ENCODE data around the gene NEDD4. TPM values are rescaled to one million over a fixed set of nuclear protein-coding genes. Genes with fewer than 3 reads are reported as not detected.

NEDD4 gene
- total and polyA plus RNA-seq, 10 of the 15 experiments (the other 5 are each of a cell fraction or from before 2014, with no cell fraction given), result 1.3 to 7.7 (median 4.4) TPM

DNA sequence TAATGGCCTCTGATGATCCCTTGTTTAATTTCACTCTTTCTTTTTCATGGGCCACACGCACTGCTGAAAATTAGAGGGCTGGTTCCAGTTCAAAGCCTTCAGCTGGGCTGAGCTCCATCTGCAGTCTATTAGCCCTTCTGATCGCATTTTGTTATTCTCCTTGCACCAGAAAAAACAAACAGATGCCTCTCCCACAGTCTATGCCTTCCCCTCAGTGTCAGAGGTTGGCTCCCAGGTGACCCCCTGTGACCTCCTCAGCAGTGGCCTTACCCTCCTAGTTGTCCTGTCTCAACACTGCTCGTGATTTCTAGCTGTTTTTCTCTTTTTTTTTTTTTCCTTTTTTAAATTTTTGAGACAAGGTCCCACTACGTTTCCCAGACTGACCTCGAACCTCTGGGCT is 173.4 kb downstream of the NEDD4 start (continued):
- TF ChIP-seq, protein P1, sequence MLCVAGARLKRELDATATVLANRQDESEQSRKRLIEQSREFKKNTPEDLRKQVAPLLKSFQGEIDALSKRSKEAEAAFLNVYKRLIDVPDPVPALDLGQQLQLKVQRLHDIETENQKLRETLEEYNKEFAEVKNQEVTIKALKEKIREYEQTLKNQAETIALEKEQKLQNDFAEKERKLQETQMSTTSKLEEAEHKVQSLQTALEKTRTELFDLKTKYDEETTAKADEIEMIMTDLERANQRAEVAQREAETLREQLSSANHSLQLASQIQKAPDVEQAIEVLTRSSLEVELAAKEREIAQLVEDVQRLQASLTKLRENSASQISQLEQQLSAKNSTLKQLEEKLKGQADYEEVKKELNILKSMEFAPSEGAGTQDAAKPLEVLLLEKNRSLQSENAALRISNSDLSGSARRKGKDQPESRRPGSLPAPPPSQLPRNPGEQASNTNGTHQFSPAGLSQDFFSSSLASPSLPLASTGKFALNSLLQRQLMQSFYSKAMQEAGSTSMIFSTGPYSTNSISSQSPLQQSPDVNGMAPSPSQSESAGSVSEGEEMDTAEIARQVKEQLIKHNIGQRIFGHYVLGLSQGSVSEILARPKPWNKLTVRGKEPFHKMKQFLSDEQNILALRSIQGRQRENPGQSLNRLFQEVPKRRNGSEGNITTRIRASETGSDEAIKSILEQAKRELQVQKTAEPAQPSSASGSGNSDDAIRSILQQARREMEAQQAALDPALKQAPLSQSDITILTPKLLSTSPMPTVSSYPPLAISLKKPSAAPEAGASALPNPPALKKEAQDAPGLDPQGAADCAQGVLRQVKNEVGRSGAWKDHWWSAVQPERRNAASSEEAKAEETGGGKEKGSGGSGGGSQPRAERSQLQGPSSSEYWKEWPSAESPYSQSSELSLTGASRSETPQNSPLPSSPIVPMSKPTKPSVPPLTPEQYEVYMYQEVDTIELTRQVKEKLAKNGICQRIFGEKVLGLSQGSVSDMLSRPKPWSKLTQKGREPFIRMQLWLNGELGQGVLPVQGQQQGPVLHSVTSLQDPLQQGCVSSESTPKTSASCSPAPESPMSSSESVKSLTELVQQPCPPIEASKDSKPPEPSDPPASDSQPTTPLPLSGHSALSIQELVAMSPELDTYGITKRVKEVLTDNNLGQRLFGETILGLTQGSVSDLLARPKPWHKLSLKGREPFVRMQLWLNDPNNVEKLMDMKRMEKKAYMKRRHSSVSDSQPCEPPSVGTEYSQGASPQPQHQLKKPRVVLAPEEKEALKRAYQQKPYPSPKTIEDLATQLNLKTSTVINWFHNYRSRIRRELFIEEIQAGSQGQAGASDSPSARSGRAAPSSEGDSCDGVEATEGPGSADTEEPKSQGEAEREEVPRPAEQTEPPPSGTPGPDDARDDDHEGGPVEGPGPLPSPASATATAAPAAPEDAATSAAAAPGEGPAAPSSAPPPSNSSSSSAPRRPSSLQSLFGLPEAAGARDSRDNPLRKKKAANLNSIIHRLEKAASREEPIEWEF (IDR thresholded peaks at IDR 0.05; ENCODE audit: insufficient replicate concordance, low read depth, low read length), result no peak
- no peak for TF ChIP-seq MYC (IDR thresholded peaks at IDR 0.05; ENCODE audit: insufficient read depth, insufficient read length, insufficient replicate concordance, low read length, severe bottlenecking)
- no peak for TF ChIP-seq CBX3 (IDR thresholded peaks at IDR 0.05; ENCODE audit: borderline replicate concordance, low read depth)

DNA sequence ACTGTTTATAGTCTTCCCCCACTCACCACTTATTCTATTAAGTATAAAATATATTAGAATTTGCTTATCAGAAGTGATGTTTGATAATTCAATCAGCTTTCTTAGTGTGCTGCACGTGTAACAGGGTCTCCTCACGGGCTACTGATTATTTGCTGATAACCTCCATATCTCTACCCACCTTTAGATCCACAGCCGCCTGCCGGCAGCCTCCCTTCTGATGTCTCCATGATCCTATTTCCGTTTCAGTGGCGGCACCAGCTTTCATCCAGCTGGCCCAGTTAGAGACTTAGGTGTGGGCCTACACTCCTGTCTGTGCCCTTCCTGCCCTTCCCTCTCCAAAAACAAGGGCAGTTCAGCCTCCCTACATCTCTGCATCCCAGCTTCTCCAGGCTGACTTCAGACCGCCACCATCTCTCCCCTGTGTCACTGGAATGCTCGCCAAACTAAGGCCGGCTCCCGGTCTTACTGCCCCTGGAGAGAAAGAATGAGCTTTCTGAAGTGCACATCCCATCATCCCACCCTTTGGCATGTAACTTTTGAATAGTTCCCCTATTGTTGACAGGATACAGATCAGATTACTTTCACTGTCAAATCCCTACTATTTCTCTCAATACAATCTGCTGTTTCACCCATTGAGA is 173.9 kb downstream of the NEDD4 start:
- in situ Hi-C loops (cut with MboI), result no loop called here
- BruUV-seq (replicated peaks), result no TSS peak
- Histone ChIP-seq H3K79me2 (ENCODE audit: control insufficient read depth, insufficient read depth, low read length) (no peaks in the 10 kb centered on the region), H4K20me1 (ENCODE audit: control insufficient read depth, insufficient read depth) (no peaks in the 10 kb centered on the region), H3K4me1 (ENCODE audit: control insufficient read depth, insufficient read depth, low read length) (no peaks in the 10 kb centered on the region), H3K9me3 (replicated peaks; ENCODE audit: control insufficient read depth, insufficient read depth, low read length) (no peaks in the 10 kb centered on the region), H3K36me3 (ENCODE audit: control insufficient read depth in 2 of 2, insufficient read depth in 2 of 2, low read length in 1 of 2) (no peaks in the 10 kb centered on the region), H2AFZ (ENCODE audit: control insufficient read depth, low read depth, low read length) (no peak overlapping the region), H3K4me2 (ENCODE audit: control insufficient read depth, insufficient read depth) (no peak overlapping the region), H3K27ac (ENCODE audit: control insufficient read depth, insufficient read depth) (no peak overlapping the region), H3K9ac (ENCODE audit: control insufficient read depth, insufficient read depth, low read length) (no peak overlapping the region), H3K27me3 (replicated peaks in 1 of 2; ENCODE audit: control insufficient read depth in 2 of 2, insufficient read depth in 2 of 2, low read length in 1 of 2) (no peaks in the 10 kb centered on the region), H3K4me3 (no peak overlapping the region)
- ChIA-PET POLR2A (interaction anchor here (0.5 kb wide), 1 partner anchor 11 kb away, joined by 7 read pairs; no protein-coding TSS in a partner anchor), RAD21 (ENCODE audit: unreplicated experiment) (no interaction called here), CTCF (no interaction called here), SMC1A (ENCODE audit: uncharacterized antibody, unreplicated experiment) (interaction anchor here (0.7 to 1.6 kb wide), 2 partner anchors 27 to 454 kb away, joined by 3 read pairs; no protein-coding TSS in a partner anchor)
- no peak for DNase-seq (ENCODE audit: low read depth, low spot score)
- no peak for ATAC-seq
- intact Hi-C loops (cut with micrococcal nuclease; ENCODE audit: unreplicated experiment), result no loop called here
- no peak for FAIRE-seq
- TF ChIP-seq YBX1 (IDR thresholded peaks at IDR 0.05) (no peak), SUPT20H (IDR thresholded peaks at IDR 0.05; ENCODE audit: borderline replicate concordance, control insufficient read depth, low read depth, low read length) (no peak), IRF4 (IDR thresholded peaks at IDR 0.05; ENCODE audit: low read depth, low read length) (no peak), HDAC2 (IDR thresholded peaks at IDR 0.05) (no peak), CHD2 (IDR thresholded peaks at IDR 0.05; ENCODE audit: borderline replicate concordance, low read depth, low read length) (no peak)
- WGBS (ENCODE audit: insufficient coverage, insufficient replicate concordance, low lambda C conversion rate, missing lambda C conversion rate), result 66% methylated on average over 10 of the region's 10 CpGs

All from GM12878 (cell line).